CD4-positive, alpha-beta T cell (primary cell): Measurements from ENCODE around the gene CCDC33. TPM values are rescaled to one million over a fixed set of nuclear protein-coding genes. Genes with fewer than 3 reads are reported as not detected.

Source experiments
- ATAC-seq: fragments of 200-7000 bp; cut with Tn5 transposase; one replicate; pipeline ENCODE4 v1.10.0; 2022; ENCODE audit warnings: mild to moderate bottlenecking; ENCODE audit not compliant: poor library complexity
- CTCF ChIA-PET: fragments of 350-600 bp; sonication (Branson Sonifier 250); formaldehyde crosslinking; loops from one replicate; lab custom pipeline; 2021; ENCODE audit warnings: antibody characterized with exemption, inconsistent platforms; lab: Charles Lee
- POLR2A ChIA-PET: fragments of 350-600 bp; sonication (Branson Sonifier 250); formaldehyde crosslinking; loops from one replicate; lab custom pipeline; 2021; ENCODE audit warnings: antibody characterized with exemption, inconsistent platforms; lab: Charles Lee
- DNase-seq, 14 experiments: peaks; one replicate each; pipeline ENCODE4 v3.0.0-alpha.2; 2013 to 2020; ENCODE audit warnings: mixed read lengths in 2 of 14
- H3K27ac ChIP-seq, 2 donors: one replicate each; pipeline versions ENCODE4 v1.5.1 to v1.7.0; 2013; ENCODE audit warnings: low read length in 2 of 2, low read depth in 1 of 2, mild to moderate bottlenecking in 1 of 2
- H3K27me3 ChIP-seq, 2 experiments: 1 replicate in 1 of 2; 2 replicates in 1 of 2; pipeline versions ENCODE4 v1.6.1 to v1.7.0; 2013; ENCODE audit warnings: low read length in 2 of 2, control low read depth in 1 of 2, mild to moderate bottlenecking in 1 of 2, moderate library complexity in 1 of 2; ENCODE audit not compliant: insufficient read depth in 2 of 2, control insufficient read depth in 1 of 2
- H3K36me3 ChIP-seq: one replicate; pipeline ENCODE4 v1.6.1; 2013; ENCODE audit warnings: low read length, control low read depth; ENCODE audit not compliant: insufficient read depth
- H3K4me1 ChIP-seq: one replicate; pipeline ENCODE4 v1.6.1; 2013; ENCODE audit warnings: low read length, control low read depth; ENCODE audit not compliant: insufficient read depth
- H3K4me3 ChIP-seq: one replicate; pipeline ENCODE4 v1.5.1; 2013; ENCODE audit warnings: mild to moderate bottlenecking, low read length, moderate library complexity
- H3K9me3 ChIP-seq, 2 experiments: 1 replicate in 1 of 2; 2 replicates in 1 of 2; pipeline versions ENCODE4 v1.6.1 to v1.7.0; 2013; ENCODE audit warnings: low read length in 2 of 2, mild to moderate bottlenecking in 2 of 2, control low read depth in 1 of 2, moderate library complexity in 1 of 2; ENCODE audit not compliant: control insufficient read depth in 1 of 2, insufficient read depth in 1 of 2
- H3K27ac Mint-ChIP-seq: one replicate; pipeline ENCODE4 v1.8.0; 2020; ENCODE audit warnings: mixed read lengths
- H3K27me3 Mint-ChIP-seq: one replicate; pipeline ENCODE4 v1.8.0; 2021; ENCODE audit warnings: mixed read lengths
- H3K36me3 Mint-ChIP-seq: one replicate; pipeline ENCODE4 v1.8.0; 2021; ENCODE audit warnings: low read depth, mixed read lengths
- H3K4me1 Mint-ChIP-seq: one replicate; pipeline ENCODE4 v1.8.0; 2021; ENCODE audit warnings: low read depth, mixed read lengths
- H3K4me3 Mint-ChIP-seq: one replicate; pipeline ENCODE4 v1.8.0; 2020; ENCODE audit warnings: mild to moderate bottlenecking, mixed read lengths
- H3K9me3 Mint-ChIP-seq: one replicate; pipeline ENCODE4 v1.8.0; 2020; ENCODE audit warnings: mixed read lengths
- CTCF ChIP-seq: fragments of 200-600 bp; IDR thresholded peaks from one replicate; pipeline ENCODE4 v1.8.0; 2022; ENCODE audit warnings: antibody characterized with exemption, mild to moderate bottlenecking
- intact Hi-C, 2 experiments: fragments of 100-400 bp; cut with DNase I in 1 of 2; cut with micrococcal nuclease in 1 of 2; formaldehyde crosslinking; loops; one replicate each; pipeline versions ENCODE4 v1.15.1 to v1.9.0; 2023 to 2025; cut with DNase I, micrococcal nuclease
- total RNA-seq, 174 experiments: library from RNA in 2 of 174; stranded (reverse) in 2 of 174; gene quantifications; one replicate each; pipeline ENCODE4 v1.2.3 and lab custom pipeline; 2021 to 2026

Gene CCDC33
- total RNA-seq, 2 experiments from 2014 or later: not detected

DNA sequence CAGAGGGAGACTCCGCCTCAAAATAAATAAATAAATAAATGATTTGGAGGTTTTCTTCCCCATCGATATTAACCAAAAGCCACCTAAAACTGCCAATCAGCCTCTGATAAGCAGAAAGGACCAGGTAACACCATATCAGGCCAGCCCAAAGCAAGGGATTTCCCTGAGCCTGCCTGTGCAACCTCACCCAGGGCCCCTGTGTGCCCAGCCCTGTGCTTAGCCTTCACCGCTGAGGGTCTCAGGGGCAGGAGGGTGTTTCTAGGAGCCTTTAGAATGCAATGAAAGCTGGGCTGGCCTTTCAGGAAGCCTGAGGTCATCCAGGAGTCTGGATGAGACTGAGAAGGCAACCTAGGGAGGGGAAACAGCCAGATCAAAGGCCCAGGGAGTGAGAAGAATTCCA lies 95.9 kb downstream of the CCDC33 start:
- CTCF ChIA-PET: no interaction called here
- ATAC-seq (no peak), DNase-seq (no peak)
- Mint-ChIP-seq H3K4me1 (no peaks in the 10 kb centered on the region), H3K27ac (no peak overlapping the region), H3K27me3 (no peaks in the 10 kb centered on the region), H3K4me3 (no peak overlapping the region), H3K9me3 (no peaks in the 10 kb centered on the region), H3K36me3 (no peaks in the 10 kb centered on the region)
- H3K27ac ChIP-seq: no peak overlapping the region
- H3K27me3 ChIP-seq: no peaks in the 10 kb centered on the region
- H3K9me3 ChIP-seq: peaks cover 0 to 5% of the 10 kb centered on the region in 2 experiments
- H3K4me1 ChIP-seq: peaks cover 6% of the 10 kb centered on the region
- POLR2A ChIA-PET: no interaction called here
- no peak overlapping the region for H3K4me3 ChIP-seq
- intact Hi-C loops: no loop called here
- TF ChIP-seq CTCF: no peak
- H3K36me3 ChIP-seq: no peaks in the 10 kb centered on the region

DNA sequence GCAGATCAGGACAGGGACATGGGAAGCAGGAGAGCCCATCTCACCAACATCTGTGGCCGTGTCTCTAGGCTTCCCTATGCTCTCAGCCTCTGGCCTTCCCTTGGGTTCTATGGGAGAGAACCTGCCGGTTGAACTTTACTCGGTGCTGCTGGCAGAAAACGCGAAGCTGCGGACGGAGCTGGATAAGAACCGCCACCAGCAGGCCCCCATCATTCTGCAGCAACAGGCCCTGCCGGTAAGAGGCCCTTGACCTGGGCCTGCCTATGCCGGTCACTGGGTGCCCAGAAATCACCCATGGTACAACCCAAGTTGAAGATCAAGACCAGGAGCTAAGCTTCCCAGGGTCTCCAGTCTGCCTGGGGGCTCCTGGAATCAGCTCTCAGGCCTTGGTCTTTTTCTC lies 96.5 kb downstream of the CCDC33 start:
- ATAC-seq (no peak), DNase-seq (no peak)
- no peaks in the 10 kb centered on the region for H3K27me3 Mint-ChIP-seq

DNA sequence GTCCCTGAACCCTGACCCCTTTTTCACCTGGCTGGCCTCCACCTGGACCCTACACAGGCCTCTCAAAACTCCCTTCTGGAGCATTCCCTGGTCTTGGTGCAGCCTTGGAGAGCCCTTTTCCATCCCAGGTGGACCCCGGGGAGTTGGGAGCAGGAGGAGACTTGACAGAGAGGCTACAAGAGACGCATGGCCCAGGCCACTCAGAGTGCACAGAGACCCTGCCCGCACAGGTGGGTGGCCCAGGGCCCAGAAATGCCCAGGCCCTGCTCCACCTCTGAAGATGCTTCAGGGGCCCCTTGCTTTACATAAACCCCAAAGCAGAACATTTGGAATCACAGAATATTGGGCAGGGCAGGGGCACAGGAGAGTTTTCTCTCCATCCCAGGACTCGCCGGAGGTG lies 97.0 kb downstream of the CCDC33 start:
- Mint-ChIP-seq H3K4me1 (no peaks in the 10 kb centered on the region), H3K36me3 (no peaks in the 10 kb centered on the region), H3K27ac (no peak overlapping the region), H3K27me3 (no peaks in the 10 kb centered on the region), H3K9me3 (no peaks in the 10 kb centered on the region), H3K4me3 (no peak overlapping the region)
- peaks cover 6% of the 10 kb centered on the region for H3K4me1 ChIP-seq
- TF ChIP-seq CTCF: no peak
- ChIA-PET POLR2A (no interaction called here), CTCF (no interaction called here)
- H3K27ac ChIP-seq: no peak overlapping the region
- peaks cover 0 to 5% of the 10 kb centered on the region in 2 experiments for H3K9me3 ChIP-seq
- ATAC-seq (no peak), DNase-seq (no peak)
- H3K27me3 ChIP-seq: no peaks in the 10 kb centered on the region
- H3K36me3 ChIP-seq: no peaks in the 10 kb centered on the region
- H3K4me3 ChIP-seq: no peak overlapping the region
- intact Hi-C loops: no loop called here

More for the DNA sequence above, 96.5 kb downstream of the CCDC33 start:
- no peak for TF ChIP-seq CTCF
- ChIA-PET CTCF (no interaction called here), POLR2A (no interaction called here)
- Histone ChIP-seq H3K9me3 (peaks cover 0 to 5% of the 10 kb centered on the region in 2 experiments), H3K4me1 (peaks cover 6% of the 10 kb centered on the region), H3K36me3 (no peaks in the 10 kb centered on the region), H3K27me3 (no peaks in the 10 kb centered on the region), H3K4me3 (no peak overlapping the region), H3K27ac (no peak overlapping the region)
- Mint-ChIP-seq H3K27ac (no peak overlapping the region), H3K4me3 (no peak overlapping the region), H3K36me3 (no peaks in the 10 kb centered on the region), H3K4me1 (no peaks in the 10 kb centered on the region), H3K9me3 (no peaks in the 10 kb centered on the region)
- intact Hi-C loops: no loop called here
